ENCODE measurements around the gene EMILIN3.

Gene EMILIN3

GRCh38 chr20:41362748-41363140, 3.9 kb downstream of the EMILIN3 start:
- no peak for DNase-seq

GRCh38 chr20:41361757-41362747, 4.6 kb downstream of the EMILIN3 start:
- DNase-seq: no peak

DNA sequence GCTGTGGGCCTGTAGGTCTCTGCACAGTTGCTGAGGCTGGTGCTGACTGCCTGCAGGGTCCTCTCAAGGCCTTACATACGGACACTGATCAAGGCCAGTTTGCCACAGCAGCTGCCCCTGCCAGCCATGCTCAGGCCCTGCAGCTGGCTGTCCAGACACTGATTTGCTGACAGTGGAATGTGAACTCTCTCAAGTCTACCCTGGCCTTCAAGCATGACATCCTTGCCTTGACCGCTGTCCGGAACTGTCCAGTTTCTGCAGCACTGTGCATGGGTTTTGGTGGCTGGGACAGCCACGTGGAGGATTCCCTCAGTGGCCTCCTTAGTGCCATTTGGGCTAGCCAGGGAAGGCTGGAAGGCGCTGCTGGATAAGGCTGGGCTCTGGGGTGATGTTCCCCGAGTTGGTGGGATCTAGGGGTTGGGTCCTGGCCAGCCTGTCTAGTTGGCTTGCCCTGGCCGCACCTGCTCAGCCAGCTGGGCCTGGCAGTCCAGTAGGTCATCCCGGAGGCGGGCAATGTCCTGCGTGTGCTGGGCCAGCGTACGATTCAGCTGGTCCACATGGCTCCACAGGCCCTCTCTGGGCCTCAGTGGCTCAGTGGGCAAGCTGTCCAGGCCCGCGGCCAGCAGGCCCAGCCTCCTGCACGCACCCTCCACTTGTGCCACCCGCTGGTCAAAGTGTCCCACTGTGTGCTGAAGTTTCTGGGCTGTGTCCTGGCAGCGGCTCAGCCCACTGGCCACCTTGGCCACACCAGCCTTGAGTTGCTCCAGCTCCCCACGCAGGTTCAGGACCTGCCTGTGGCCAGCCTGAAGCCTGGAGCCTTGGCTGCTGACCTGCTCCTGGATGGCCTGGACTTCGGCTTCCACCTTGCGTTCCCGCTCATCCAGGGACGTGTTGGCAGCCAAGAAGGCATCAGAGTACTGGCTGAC, 5.5 kb downstream of the EMILIN3 start:
- DNase-seq: no peak

DNA sequence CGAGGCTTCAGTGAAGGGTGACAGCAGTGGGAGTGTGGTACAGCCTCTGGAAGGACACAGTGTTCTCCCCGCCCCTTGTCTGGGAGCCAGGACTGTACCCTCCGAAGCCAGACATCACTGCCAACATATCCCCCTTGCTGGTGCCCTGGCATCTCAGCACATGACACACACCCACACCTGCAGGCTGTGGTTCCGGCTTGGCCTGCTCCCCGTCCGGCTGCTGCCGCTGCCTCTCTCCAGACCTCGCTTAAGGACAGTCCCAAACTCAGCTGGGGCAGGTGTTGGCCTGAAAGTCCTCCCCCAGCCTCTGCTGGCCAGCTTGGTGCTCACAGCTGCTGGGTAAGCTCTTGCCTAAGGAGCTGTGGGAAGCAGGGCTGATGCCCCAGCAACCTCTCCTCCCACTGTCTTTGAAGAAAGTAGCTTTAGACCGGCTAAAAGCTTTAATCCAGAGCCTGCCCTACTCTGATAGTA, 7.0 kb downstream of the EMILIN3 start:
- no peak for DNase-seq

- no peak for DNase-seq
These were observed 7.9 kb downstream of the EMILIN3 start for GRCh38 chr20:41358717-41359116.

DNA sequence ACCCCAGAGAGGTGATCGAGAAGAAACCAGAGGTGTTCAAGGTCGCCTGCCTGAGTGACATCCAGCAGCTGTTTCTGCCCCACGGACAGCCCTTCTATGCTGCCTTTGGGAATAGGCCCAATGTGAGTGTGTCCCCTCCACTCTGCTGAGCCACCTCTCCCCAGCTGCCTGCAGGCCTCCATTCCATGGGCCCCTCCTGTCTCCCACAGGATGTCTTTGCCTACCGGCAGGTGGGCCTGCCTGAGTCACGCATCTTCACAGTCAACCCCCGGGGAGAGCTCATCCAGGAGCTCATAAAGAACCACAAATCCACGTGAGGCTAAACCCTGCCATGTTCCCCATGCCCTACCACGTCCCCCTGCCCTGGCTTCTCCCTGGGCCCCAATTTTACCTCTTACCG, 8.4 kb downstream of the EMILIN3 start:
- DNase-seq: no peak

DNA sequence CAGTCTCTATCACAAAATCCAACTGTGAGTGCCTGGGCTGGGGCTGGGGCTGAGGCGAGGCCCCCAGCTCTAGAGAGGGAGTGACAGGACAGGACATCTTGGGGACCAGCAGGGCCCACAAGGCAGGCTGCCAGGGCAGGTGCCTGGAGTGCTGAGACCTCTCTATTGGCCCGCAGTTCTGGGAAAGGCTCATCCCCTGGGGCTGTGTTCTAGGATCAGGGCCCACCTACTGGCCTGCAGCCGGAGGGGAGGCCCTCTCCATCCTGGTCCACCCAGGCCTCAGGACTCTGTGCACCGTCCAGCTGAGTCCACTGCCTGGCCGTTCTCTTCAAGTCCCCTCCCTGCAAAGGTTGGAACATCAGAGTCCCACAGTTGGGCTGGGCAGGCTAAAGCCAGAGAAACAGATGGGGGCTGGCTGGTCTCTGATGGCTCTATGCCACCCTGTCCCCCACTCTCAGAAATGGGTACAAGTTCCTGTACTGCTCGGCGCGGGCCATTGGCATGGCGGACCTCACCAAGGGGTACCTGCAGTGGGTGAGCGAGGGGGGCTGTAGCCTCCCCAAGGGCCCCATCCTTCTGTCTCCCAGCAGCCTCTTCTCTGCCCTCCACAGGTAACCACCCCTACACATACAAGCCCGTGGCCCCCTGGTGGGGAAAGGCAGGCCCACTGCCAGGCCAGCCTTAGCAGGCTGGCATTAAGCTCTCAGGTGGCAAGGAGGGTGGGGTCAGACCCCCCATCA, 9.0 kb downstream of the EMILIN3 start:
- no peak for DNase-seq

DNA sequence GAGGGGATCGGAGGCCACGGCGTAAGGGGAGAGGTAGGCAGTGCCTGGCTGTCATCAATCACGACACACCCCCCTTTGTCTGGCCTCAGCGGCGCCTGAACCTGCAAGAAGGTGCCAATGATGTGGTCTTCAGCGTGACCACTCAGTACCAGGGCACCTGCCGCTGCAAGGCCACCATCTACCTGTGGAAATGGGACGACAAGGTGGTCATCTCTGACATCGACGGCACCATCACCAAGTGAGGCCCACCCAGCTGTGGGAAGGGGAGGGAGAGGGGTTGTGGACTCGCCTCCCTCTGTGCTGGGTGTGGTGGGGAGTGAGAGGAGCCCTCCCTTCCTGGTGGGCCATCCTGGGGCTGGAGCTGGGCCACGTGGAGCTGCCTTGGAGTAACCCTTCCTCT, 9.7 kb downstream of the EMILIN3 start:
- DNase-seq: no peak

DNA sequence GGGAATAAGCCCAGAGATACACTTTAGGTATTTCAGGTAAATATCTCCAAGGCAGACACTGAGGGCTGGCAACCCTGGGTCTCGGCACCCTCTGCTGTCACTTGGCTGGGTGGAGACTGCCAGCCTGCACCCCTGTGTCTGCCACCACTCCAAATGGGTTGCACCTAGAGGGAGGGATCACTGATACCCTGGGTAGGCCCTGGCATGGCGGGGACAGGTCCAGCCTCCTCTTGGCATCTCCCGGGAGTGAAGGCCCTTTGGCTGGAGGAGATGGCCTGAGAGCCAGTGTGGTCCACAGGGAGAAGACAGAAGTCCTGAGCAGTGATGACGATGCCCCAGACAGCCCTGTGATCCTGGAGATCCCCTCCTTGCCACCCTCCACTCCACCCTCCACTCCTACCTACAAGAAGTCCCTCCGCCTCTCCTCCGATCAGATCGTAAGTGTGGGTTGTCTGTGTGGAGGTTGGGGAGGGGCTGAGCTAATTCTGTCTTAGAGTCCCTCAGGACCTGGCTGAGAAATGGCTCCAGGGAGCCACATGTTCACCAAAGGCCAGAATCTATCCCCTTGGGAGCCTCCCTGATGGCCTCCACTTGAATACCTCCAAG, 10.9 kb downstream of the EMILIN3 start:
- no peak for DNase-seq

GRCh38 chr20:41355192-41355591, 11.4 kb downstream of the EMILIN3 start:
- DNase-seq: no peak

- no peak for DNase-seq
These were observed 13.1 kb downstream of the EMILIN3 start for GRCh38 chr20:41353530-41353929.

- no peak for DNase-seq
These were observed 14.0 kb downstream of the EMILIN3 start for GRCh38 chr20:41352666-41353065.

DNA sequence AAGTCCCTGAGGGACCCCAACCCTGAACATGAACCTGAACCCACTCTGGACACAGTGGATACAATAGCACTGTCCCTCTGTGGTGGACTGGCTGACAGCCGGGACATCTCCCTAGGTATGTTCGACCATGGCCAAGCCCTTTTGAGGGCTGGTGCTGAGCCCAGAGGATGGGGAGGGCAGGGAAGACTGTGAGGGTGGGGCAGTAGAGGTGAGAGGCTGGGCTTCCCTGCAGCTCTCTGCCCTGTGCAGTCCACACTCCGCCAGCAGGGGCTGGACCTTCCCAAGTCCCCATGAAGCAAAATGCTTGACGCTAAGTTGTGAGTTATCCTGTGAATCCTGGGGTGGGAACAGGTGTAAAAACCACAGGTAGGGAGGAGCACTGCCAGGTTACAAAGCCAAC, 14.5 kb downstream of the EMILIN3 start:
- DNase-seq: no peak

- no peak for DNase-seq
These were observed 16.1 kb downstream of the EMILIN3 start for GRCh38 chr20:41350408-41350962.

- DNase-seq: no peak
These were observed 16.7 kb downstream of the EMILIN3 start for GRCh38 chr20:41349943-41350342.

DNA sequence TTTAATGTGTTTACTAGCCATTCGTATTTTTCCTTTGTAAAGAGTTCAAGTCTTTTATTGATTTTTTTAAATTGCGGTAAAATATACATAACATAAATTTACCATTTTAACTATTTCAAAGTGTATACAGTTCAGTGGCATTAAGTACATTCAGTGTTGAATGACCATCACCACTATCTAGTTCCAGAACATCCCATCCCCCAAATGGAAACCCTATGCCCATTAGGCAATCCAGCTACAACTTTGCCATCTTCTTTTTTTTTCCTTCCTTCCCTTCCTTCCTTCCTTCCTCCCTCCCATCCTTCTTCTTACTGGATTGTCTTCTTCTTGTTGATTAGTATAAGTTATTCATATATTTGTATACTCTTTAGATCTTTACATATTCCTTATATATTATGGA, 17.4 kb downstream of the EMILIN3 start:
- DNase-seq: no peak

DNA sequence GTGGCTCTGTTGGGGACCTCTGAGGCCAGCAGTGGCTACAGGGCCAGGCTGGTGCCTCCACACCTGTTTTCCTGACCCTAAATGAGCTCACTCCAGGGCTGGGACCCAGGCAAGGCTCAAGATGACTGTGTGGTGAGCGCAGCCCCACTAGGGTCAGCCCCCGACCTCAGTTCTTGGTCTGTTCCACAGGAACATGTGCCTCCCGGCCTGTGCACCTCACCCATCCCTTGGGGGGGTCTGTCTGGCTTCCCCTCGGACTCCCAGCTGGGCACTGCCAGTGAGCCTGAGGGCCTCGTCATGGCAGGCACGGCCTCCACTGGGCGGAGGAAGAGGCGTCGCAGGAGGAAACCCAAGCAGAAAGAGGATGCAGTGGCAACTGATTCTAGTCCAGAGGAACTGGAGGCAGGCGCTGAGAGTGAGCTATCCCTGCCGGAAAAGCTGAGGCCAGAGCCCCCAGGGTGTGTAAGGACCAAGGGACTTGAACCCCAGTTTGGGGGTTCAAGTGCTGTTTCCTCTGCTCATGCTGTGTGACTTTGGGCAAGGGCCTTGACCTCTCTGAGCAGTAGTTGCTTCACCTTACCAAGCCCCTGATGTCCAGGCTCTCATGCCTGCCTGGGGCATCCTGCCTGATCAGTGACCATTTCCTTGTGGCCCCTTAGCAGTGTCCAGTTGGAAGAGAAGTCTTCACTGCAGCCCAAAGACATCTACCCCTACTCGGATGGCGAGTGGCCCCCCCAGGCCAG, 18.0 kb downstream of the EMILIN3 start:
- no peak for DNase-seq

GRCh38 chr20:41347523-41348429, 18.8 kb downstream of the EMILIN3 start:
- no peak for DNase-seq

GRCh38 chr20:41345729-41346067, 20.9 kb downstream of the EMILIN3 start:
- no peak for DNase-seq
